Measurements from ENCODE around the gene PIGC.

The PIGC gene

DNA sequence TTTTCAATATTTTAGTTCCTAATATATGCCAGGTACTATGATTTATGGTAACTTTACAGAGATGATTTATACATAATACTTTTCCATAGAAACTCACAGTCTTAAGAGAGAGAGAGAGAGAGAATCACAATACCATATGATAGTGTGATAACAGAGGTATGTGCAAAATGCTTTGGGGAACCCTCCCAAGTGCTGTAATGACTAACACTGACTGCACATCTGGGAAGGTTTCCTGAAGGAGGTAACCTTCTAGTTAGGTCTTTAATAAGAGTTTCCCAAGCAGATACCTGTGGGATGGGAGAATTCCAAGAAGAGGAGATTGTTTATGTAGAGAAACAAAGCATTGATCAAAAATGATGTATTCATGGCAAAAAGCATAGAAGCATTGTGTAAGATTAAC lies 34.6 kb upstream of the PIGC start (continued):
- TF ChIP-seq YY1 (tag by site-specific recombination; IDR thresholded peaks at IDR 0.05) (no peak), ZNF248 (tag by site-specific recombination; IDR thresholded peaks at IDR 0.05) (no peak)

DNA sequence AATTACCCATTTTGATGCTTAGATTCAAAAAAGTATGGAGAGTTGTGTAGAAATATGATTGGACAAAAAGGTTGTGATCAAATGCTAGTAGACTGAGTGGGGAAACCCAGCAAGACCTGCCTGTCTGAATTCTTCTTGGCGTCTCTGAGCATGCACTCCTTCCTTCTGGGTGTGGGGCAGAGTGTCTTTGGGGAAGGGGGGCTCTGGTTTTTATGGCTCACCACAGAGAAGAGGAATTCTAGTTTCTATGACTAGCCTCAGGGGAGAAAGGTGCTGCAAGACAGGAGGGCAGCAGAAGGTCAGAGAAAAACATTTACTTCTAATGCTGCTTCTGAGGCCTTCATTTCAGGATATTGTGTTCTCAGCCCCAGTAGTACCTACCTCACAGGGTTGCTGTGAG lies 33.9 kb upstream of the PIGC start:
- CTCF ChIA-PET = no interaction called here
- Histone ChIP-seq H3K9me3 (ENCODE audit: control insufficient read depth, insufficient read depth, low read depth, low read length) (no peaks in the 10 kb centered on the region), H3K4me3 (ENCODE audit: low read depth, low read length) (no peak overlapping the region), H3K36me3 (ENCODE audit: control insufficient read depth in 2 of 2, insufficient read depth in 1 of 2, low read length in 2 of 2) (no peaks in the 10 kb centered on the region), H3K27ac (ENCODE audit: extremely low read depth, low read depth, low read length) (no peak overlapping the region), H3K4me1 (ENCODE audit: control insufficient read depth, insufficient read depth, low read length) (no peaks in the 10 kb centered on the region)
- no peak for TF ChIP-seq ZEB2 (tag by site-specific recombination; IDR thresholded peaks at IDR 0.05)
- TF ChIP-seq ZNF10 (tag by site-specific recombination; IDR thresholded peaks at IDR 0.05) = no peak
- TF ChIP-seq ZNF629 (tag by site-specific recombination; IDR thresholded peaks at IDR 0.05) = no peak
- TF ChIP-seq ZNF416 (tag by site-specific recombination; IDR thresholded peaks at IDR 0.05) = no peak
- no peak for TF ChIP-seq ZNF548 (tag by site-specific recombination; IDR thresholded peaks at IDR 0.05)
- TF ChIP-seq RBAK (tag by site-specific recombination; IDR thresholded peaks at IDR 0.05) = no peak
- TF ChIP-seq ZNF24 (tag by site-specific recombination; IDR thresholded peaks at IDR 0.05) = no peak
- TF ChIP-seq, protein P1, sequence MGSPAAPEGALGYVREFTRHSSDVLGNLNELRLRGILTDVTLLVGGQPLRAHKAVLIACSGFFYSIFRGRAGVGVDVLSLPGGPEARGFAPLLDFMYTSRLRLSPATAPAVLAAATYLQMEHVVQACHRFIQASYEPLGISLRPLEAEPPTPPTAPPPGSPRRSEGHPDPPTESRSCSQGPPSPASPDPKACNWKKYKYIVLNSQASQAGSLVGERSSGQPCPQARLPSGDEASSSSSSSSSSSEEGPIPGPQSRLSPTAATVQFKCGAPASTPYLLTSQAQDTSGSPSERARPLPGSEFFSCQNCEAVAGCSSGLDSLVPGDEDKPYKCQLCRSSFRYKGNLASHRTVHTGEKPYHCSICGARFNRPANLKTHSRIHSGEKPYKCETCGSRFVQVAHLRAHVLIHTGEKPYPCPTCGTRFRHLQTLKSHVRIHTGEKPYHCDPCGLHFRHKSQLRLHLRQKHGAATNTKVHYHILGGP (tag by site-specific recombination; IDR thresholded peaks at IDR 0.05) = no peak
- TF ChIP-seq ZNF626 (tag by site-specific recombination; IDR thresholded peaks at IDR 0.05) = no peak
- TF ChIP-seq, protein P2, sequence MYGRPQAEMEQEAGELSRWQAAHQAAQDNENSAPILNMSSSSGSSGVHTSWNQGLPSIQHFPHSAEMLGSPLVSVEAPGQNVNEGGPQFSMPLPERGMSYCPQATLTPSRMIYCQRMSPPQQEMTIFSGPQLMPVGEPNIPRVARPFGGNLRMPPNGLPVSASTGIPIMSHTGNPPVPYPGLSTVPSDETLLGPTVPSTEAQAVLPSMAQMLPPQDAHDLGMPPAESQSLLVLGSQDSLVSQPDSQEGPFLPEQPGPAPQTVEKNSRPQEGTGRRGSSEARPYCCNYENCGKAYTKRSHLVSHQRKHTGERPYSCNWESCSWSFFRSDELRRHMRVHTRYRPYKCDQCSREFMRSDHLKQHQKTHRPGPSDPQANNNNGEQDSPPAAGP (tag by site-specific recombination; IDR thresholded peaks at IDR 0.05) = no peak
- no peak for TF ChIP-seq ZNF670 (tag by site-specific recombination; IDR thresholded peaks at IDR 0.05; ENCODE audit: low read depth)
- TF ChIP-seq ZNF514 (tag by site-specific recombination; IDR thresholded peaks at IDR 0.05) = no peak
- no peak for TF ChIP-seq ZNF664 (tag by site-specific recombination; IDR thresholded peaks at IDR 0.05)
- no peak for TF ChIP-seq HOXD13 (CRISPR knock-in tag; IDR thresholded peaks at IDR 0.05; ENCODE audit: borderline replicate concordance)
- TF ChIP-seq KLF16 (tag by site-specific recombination; IDR thresholded peaks at IDR 0.05) = no peak
- no peak for TF ChIP-seq YY2 (tag by site-specific recombination; IDR thresholded peaks at IDR 0.05)
- TF ChIP-seq, protein P3, sequence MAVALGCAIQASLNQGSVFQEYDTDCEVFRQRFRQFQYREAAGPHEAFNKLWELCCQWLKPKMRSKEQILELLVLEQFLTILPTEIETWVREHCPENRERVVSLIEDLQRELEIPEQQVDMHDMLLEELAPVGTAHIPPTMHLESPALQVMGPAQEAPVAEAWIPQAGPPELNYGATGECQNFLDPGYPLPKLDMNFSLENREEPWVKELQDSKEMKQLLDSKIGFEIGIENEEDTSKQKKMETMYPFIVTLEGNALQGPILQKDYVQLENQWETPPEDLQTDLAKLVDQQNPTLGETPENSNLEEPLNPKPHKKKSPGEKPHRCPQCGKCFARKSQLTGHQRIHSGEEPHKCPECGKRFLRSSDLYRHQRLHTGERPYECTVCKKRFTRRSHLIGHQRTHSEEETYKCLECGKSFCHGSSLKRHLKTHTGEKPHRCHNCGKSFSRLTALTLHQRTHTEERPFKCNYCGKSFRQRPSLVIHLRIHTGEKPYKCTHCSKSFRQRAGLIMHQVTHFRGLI (tag by site-specific recombination; IDR thresholded peaks at IDR 0.05) = no peak
- TF ChIP-seq SETDB1 (IDR thresholded peaks at IDR 0.05; ENCODE audit: insufficient read length, low read length) = no peak
- TF ChIP-seq TCF7L2 (IDR thresholded peaks at IDR 0.05; ENCODE audit: borderline replicate concordance, low read depth, low read length) = no peak
- POLR2A ChIA-PET = no interaction called here

DNA sequence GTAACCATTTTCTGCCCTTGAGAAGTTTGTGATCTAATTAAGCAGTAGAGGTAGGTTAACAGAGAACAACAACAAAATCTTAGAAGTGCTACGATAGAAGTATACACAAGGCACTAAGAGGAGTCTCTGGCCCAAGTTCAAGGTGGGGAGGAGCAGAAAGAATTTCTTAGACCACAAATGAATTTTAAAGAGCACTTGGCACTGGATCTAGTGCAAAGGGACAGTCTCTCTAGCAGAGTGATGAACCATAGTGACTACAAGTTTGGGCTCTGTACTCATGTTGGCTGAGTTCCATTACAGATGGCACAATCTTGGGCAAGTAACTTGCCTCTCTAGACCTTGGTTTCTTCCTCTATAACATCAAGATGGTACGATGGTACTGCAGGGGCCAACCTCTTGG lies 33.3 kb upstream of the PIGC start:
- ChIA-PET CTCF (no interaction called here), POLR2A (no interaction called here)
- no peaks in the 10 kb centered on the region for H3K36me3 ChIP-seq (ENCODE audit: control insufficient read depth in 2 of 2, insufficient read depth in 1 of 2, low read length in 2 of 2)
- no peak overlapping the region for H3K27ac ChIP-seq (ENCODE audit: extremely low read depth, low read depth, low read length)
- no peaks in the 10 kb centered on the region for H3K4me1 ChIP-seq (ENCODE audit: control insufficient read depth, insufficient read depth, low read length)
- H3K4me3 ChIP-seq (ENCODE audit: low read depth, low read length) = no peak overlapping the region
- TF ChIP-seq ZSCAN16 (tag by site-specific recombination; IDR thresholded peaks at IDR 0.05) (no peak), ZNF610 (tag by site-specific recombination; IDR thresholded peaks at IDR 0.05; ENCODE audit: borderline replicate concordance) (no peak), ZNF768 (tag by site-specific recombination; IDR thresholded peaks at IDR 0.05) (no peak), ZNF202 (tag by site-specific recombination; IDR thresholded peaks at IDR 0.05; ENCODE audit: borderline replicate concordance) (no peak), KLF9 (tag by site-specific recombination; IDR thresholded peaks at IDR 0.05; ENCODE audit: low read depth) (no peak)
- TF ChIP-seq, protein P4, sequence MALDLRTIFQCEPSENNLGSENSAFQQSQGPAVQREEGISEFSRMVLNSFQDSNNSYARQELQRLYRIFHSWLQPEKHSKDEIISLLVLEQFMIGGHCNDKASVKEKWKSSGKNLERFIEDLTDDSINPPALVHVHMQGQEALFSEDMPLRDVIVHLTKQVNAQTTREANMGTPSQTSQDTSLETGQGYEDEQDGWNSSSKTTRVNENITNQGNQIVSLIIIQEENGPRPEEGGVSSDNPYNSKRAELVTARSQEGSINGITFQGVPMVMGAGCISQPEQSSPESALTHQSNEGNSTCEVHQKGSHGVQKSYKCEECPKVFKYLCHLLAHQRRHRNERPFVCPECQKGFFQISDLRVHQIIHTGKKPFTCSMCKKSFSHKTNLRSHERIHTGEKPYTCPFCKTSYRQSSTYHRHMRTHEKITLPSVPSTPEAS (tag by site-specific recombination; IDR thresholded peaks at IDR 0.05) = no peak
- TF ChIP-seq, protein P5, sequence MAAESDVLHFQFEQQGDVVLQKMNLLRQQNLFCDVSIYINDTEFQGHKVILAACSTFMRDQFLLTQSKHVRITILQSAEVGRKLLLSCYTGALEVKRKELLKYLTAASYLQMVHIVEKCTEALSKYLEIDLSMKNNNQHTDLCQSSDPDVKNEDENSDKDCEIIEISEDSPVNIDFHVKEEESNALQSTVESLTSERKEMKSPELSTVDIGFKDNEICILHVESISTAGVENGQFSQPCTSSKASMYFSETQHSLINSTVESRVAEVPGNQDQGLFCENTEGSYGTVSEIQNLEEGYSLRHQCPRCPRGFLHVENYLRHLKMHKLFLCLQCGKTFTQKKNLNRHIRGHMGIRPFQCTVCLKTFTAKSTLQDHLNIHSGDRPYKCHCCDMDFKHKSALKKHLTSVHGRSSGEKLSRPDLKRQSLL (tag by site-specific recombination; IDR thresholded peaks at IDR 0.05) = no peak
- H3K9me3 ChIP-seq (ENCODE audit: control insufficient read depth, insufficient read depth, low read depth, low read length) = no peaks in the 10 kb centered on the region
